Measurements from ENCODE around the gene PTTG1. TPM values are rescaled to one million over a fixed set of nuclear protein-coding genes. Genes with fewer than 3 reads are reported as not detected.

PTTG1 gene
- polyA plus RNA-seq, 1 of the 3 experiments (the other 2 are of a cell fraction), result 279 TPM

GRCh38 chr5:160434022-160434531, 12.4 kb downstream of the PTTG1 start (continued):
- no peak for TF ChIP-seq CTCF (IDR thresholded peaks at IDR 0.05)
- no peak for TF ChIP-seq GABPA (IDR thresholded peaks at IDR 0.05; ENCODE audit: low read depth)
- TF ChIP-seq MEF2A (IDR thresholded peaks at IDR 0.05; ENCODE audit: borderline replicate concordance, low read depth), result no peak
- no peak for TF ChIP-seq GATA2 (CRISPR knock-in tag; IDR thresholded peaks at IDR 0.05)
- no peak for TF ChIP-seq IRF3 (IDR thresholded peaks at IDR 0.05; ENCODE audit: low read depth, low read length)

GRCh38 chr5:160435532-160435931, 13.9 kb downstream of the PTTG1 start:
- Histone ChIP-seq H4K20me1 (ENCODE audit: insufficient read depth) (no peaks in the 10 kb centered on the region), H3K9ac (no peak overlapping the region), H3K9me3 (no peaks in the 10 kb centered on the region), H3K9me2 (no peaks in the 10 kb centered on the region), H3K4me3 (ENCODE audit: low read depth in 2 of 2, low read length in 1 of 2) (no peak overlapping the region), H3K27me3 (ENCODE audit: insufficient read depth) (no peaks in the 10 kb centered on the region), H3F3A (replicated peaks; ENCODE audit: insufficient read depth) (peaks cover 3% of the 10 kb centered on the region), H3K4me1 (ENCODE audit: control insufficient read depth in 1 of 2, insufficient read depth in 2 of 2, low read depth in 1 of 2, low read length in 1 of 2) (peaks cover 0 to 9% of the 10 kb centered on the region in 2 experiments; a peak in 2 of 4 replicates), H3K4me2 (no peak overlapping the region), H3K79me2 (ENCODE audit: insufficient read depth) (no peaks in the 10 kb centered on the region), H3K27ac (ENCODE audit: low read depth in 2 of 2, low read length in 1 of 2) (no peak overlapping the region), H2AFZ (ENCODE audit: low read depth) (no peak overlapping the region), H3K36me3 (replicated peaks in 1 of 2; ENCODE audit: control insufficient read depth in 1 of 2, insufficient read depth in 2 of 2, low read length in 1 of 2) (no peaks in the 10 kb centered on the region)
- 78% methylated on average over 1 of the region's 1 CpG for WGBS (ENCODE audit: low lambda C conversion rate)
- CTCF ChIA-PET, result no interaction called here
- no peak for DNase-seq
- POLR2A ChIA-PET, result no interaction called here
- TF ChIP-seq YY1 (IDR thresholded peaks at IDR 0.05; ENCODE audit: low read depth), result no peak
- TF ChIP-seq TAF1 (IDR thresholded peaks at IDR 0.05; ENCODE audit: borderline replicate concordance, low read depth, low read length), result no peak
- TF ChIP-seq TCF12 (IDR thresholded peaks at IDR 0.05), result no peak
- no peak for TF ChIP-seq RAD21 (IDR thresholded peaks at IDR 0.05; ENCODE audit: low read length)
- TF ChIP-seq USF1 (IDR thresholded peaks at IDR 0.05; ENCODE audit: borderline replicate concordance, low read depth), result no peak
- TF ChIP-seq TEAD4 (IDR thresholded peaks at IDR 0.05; ENCODE audit: borderline replicate concordance, insufficient read depth), result no peak
- TF ChIP-seq PBX3 (IDR thresholded peaks at IDR 0.05), result no peak
- no peak for TF ChIP-seq RCOR1 (IDR thresholded peaks at IDR 0.05; ENCODE audit: low read length)
- no peak for TF ChIP-seq MEF2A (IDR thresholded peaks at IDR 0.05; ENCODE audit: borderline replicate concordance, low read depth)
- no peak for TF ChIP-seq EZH2phosphoT487 (IDR thresholded peaks at IDR 0.05; ENCODE audit: borderline replicate concordance, low read depth)
- no peak for TF ChIP-seq IRF3 (IDR thresholded peaks at IDR 0.05; ENCODE audit: low read depth, low read length)
- no peak for TF ChIP-seq FOSL2 (IDR thresholded peaks at IDR 0.05; ENCODE audit: borderline replicate concordance, low read depth)
- no peak for TF ChIP-seq RXRA (IDR thresholded peaks at IDR 0.05; ENCODE audit: borderline replicate concordance, low read depth)
- no peak for TF ChIP-seq GABPA (IDR thresholded peaks at IDR 0.05; ENCODE audit: low read depth)

Measured in SK-N-SH (cell line).